Left lung (tissue), 10 donors: ENCODE data around the gene PABPC3. TPM values are rescaled to one million over a fixed set of nuclear protein-coding genes. Genes with fewer than 3 reads are reported as not detected.

ENCODE experiments used
- ATAC-seq: fragments of 200-7000 bp; cut with Tn5 transposase; one replicate; pipeline ENCODE4 v1.9.1; 2020; ENCODE audit warnings: moderate library complexity
- DNase-seq, 4 donors: peaks; one replicate each; pipeline ENCODE4 v3.0.0-alpha.2; 2013 to 2020
- H3K27ac ChIP-seq, 2 donors: fragments of 200-600 bp; sonication (generic) in 1 of 2; one replicate each; pipeline versions ENCODE4 v1.5.0 to v1.8.0; 2020 to 2021
- H3K27me3 ChIP-seq, 2 donors: fragments of 200-600 bp; sonication (generic) in 1 of 2; one replicate each; pipeline versions ENCODE4 v1.5.0 to v1.8.0; 2020 to 2021
- H3K36me3 ChIP-seq, 2 donors: fragments of 200-600 bp; sonication (generic) in 1 of 2; one replicate each; pipeline versions ENCODE4 v1.5.0 to v1.8.0; 2020 to 2021
- H3K4me1 ChIP-seq, 2 donors: fragments of 200-600 bp; one replicate each; pipeline ENCODE4 v1.8.0; 2021
- H3K4me3 ChIP-seq, 2 donors: fragments of 200-600 bp; sonication (generic) in 1 of 2; one replicate each; pipeline versions ENCODE4 v1.5.0 to v1.8.0; 2020 to 2021; ENCODE audit warnings: mild to moderate bottlenecking in 1 of 2
- H3K9me3 ChIP-seq, 2 donors: fragments of 200-600 bp; sonication (generic) in 1 of 2; one replicate each; pipeline versions ENCODE4 v1.5.0 to v1.8.0; 2020 to 2021
- intact Hi-C, 2 donors: fragments of 100-400 bp; cut with DNase I; formaldehyde crosslinking; loops; one replicate each; pipeline versions ENCODE4 v1.11.2 to v1.14.2; 2022
- polyA plus RNA-seq, 6 donors: library from polyadenylated mRNA; unstranded; fragments of 120-200 nt; gene quantifications; one replicate each; pipeline ENCODE4 v1.2.1, GENCODE V29; 2013; ENCODE audit not compliant: insufficient read length in 6 of 6
- total RNA-seq, 2 donors: library from RNA; stranded (reverse); fragmentation: NEBNext Ultra II Directional; extraction: Animal tissue kit (Norgen Biotek cat#: 25700); gene quantifications; one replicate each; pipeline ENCODE4 v1.2.1, GENCODE V29; 2021
- TF ChIP-seq, protein P1 (sequence below), 2 donors: fragments of 200-600 bp; sonication (generic) in 1 of 2; IDR thresholded peaks; one replicate each; pipeline versions ENCODE4 v1.5.0 to v1.8.0; 2021; ENCODE audit warnings: antibody characterized with exemption in 2 of 2
- donor health status: DM: no; HTN: yes; CAD: no.
- donor health status: DM: no; HTN: no; CAD: no.

The PABPC3 gene
- total and polyA plus RNA-seq, 8 donors: 0.13 to 2.0 (median 1.2) TPM

DNA sequence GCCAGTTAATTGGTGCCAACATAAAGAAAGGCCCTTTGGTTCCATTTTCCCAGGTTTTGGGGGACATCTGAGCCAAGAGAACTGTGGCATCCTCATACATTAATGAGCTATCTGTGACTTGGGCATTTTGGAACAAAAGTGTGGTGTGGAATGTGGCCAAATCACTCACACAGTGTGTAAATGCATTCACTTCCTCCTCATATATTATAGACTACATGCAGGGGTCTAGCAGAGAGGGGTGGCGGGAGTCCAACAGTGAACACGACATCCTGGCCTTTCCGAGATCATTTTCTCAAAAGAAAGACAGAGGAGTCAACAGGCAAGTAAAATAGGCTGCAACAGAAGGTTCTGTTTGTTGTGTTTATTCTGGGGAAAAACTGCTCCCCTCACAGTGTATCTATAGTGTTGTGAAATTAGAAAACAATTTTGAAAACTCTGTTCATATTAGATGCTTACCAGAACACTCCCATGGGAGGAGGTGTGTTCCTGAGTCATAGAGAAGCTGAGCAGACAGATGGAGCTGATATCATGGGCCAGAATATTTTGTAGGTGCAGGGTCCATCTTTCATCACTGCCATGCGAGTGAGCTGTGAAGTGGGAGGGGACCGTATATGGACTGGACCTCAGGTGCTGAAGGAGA lies 36.9 kb downstream of the PABPC3 start:
- DNase-seq (peak in 2 of 4 donors; percentile 48 to 58), ATAC-seq (no peak)
- no peaks in the 10 kb centered on the region for H3K36me3 ChIP-seq
- H3K4me1 ChIP-seq: no peaks in the 10 kb centered on the region
- TF ChIP-seq, protein P1, sequence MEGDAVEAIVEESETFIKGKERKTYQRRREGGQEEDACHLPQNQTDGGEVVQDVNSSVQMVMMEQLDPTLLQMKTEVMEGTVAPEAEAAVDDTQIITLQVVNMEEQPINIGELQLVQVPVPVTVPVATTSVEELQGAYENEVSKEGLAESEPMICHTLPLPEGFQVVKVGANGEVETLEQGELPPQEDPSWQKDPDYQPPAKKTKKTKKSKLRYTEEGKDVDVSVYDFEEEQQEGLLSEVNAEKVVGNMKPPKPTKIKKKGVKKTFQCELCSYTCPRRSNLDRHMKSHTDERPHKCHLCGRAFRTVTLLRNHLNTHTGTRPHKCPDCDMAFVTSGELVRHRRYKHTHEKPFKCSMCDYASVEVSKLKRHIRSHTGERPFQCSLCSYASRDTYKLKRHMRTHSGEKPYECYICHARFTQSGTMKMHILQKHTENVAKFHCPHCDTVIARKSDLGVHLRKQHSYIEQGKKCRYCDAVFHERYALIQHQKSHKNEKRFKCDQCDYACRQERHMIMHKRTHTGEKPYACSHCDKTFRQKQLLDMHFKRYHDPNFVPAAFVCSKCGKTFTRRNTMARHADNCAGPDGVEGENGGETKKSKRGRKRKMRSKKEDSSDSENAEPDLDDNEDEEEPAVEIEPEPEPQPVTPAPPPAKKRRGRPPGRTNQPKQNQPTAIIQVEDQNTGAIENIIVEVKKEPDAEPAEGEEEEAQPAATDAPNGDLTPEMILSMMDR (IDR thresholded peaks at IDR 0.05): no peak
- no peaks in the 10 kb centered on the region for H3K9me3 ChIP-seq
- intact Hi-C loops: no loop called here
- peaks cover 0 to 43% of the 10 kb centered on the region in 2 donors for H3K27me3 ChIP-seq
- H3K27ac ChIP-seq: no peak overlapping the region
- no peak overlapping the region for H3K4me3 ChIP-seq

DNA sequence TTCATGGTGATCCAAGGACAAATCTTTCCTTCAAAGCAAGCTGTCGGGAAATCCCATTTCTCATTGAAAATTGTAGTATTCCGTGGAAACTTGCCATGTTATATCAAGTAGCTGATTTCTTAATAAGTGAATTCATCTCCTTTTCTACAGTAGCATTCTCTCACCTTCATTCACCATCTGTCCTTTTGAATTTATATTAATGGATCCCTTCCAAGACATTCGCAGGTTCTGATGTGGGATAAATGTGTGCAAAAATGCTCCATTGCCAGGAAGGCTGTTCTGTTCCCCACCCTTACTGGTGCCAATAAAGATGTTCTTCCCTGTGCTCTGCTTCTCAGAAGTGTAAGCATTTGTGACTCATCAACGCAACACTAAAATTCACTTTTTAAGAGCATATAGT lies 40.0 kb downstream of the PABPC3 start:
- Histone ChIP-seq H3K27ac (no peak overlapping the region), H3K27me3 (peaks cover 0 to 51% of the 10 kb centered on the region in 2 donors), H3K9me3 (no peaks in the 10 kb centered on the region), H3K4me3 (no peak overlapping the region), H3K36me3 (no peaks in the 10 kb centered on the region), H3K4me1 (no peaks in the 10 kb centered on the region)
- ATAC-seq (no peak), DNase-seq (no peak)
- TF ChIP-seq, protein P1 (IDR thresholded peaks at IDR 0.05): no peak
- intact Hi-C loops: no loop called here

DNA sequence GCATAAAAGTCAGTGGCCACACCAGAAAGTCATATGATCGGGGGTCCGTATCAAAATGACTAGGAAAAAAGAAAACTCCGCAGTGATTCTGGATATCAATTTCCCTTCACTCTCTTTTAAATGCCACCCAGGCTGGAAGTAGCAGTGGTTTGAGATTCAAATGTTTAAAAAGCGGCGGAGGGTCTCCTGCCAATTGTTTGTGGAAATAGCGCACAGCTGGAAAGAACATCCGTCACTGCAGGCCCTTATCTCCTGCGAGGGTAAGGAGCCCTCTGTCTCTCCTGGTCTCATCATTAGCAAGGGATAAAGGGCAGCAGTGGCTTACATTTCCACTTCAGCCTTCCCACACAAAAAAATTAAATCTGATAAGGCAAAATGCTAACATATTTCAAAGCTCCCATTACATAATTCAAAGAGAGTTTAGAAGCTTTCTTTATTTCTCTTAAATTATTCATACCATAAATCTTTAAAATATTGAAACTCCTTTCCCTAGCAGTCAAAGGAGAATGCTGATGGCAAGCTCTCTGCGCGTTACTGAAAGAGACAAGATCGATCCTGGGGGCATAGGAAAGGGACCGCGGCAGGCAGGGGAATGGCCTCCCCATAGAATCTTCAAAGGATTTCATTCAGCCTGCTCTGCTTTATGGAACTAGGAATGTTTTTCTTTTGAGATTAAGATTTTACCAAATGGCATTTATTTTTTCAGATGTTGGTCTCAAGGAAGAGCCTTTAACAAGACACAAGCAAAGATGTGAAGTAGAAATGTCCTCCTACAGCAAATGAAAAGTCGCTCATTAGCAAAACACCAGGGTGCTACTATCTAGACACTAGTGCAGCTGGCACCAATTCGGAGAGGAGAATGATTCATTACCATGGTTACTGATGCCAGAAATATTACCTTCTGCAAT lies 41.2 kb downstream of the PABPC3 start:
- Histone ChIP-seq H3K4me3 (no peak overlapping the region), H3K4me1 (no peaks in the 10 kb centered on the region), H3K27ac (no peak overlapping the region), H3K27me3 (peaks cover 0 to 54% of the 10 kb centered on the region in 2 donors), H3K9me3 (no peaks in the 10 kb centered on the region), H3K36me3 (no peaks in the 10 kb centered on the region)
- DNase-seq (peak in 1 of 4 donors; percentile 18), ATAC-seq (no peak)
- TF ChIP-seq, protein P1 (IDR thresholded peaks at IDR 0.05): no peak
- intact Hi-C loops: no loop called here

DNA sequence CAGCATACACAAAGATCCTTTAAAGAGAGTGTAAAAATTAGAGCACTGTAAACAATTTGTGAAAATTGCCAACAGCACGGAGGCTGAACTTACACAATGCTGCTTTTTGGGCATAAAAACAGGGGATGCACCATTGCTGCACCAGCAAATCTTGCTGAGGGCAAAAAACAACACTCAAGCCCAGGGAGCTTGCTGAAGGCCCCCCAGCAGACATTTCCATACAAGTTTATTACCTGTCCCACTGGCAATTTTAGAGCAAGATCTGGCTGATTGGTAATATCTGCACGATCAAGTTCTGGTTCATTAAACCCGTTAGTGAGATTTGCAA lies 41.8 kb downstream of the PABPC3 start:
- ATAC-seq: no peak
- no peak for DNase-seq
- H3K4me1 ChIP-seq: no peaks in the 10 kb centered on the region
- H3K36me3 ChIP-seq: no peaks in the 10 kb centered on the region
- H3K4me3 ChIP-seq: no peak overlapping the region
- TF ChIP-seq, protein P1 (IDR thresholded peaks at IDR 0.05): no peak
- H3K9me3 ChIP-seq: no peaks in the 10 kb centered on the region
- no peak overlapping the region for H3K27ac ChIP-seq
- H3K27me3 ChIP-seq: peaks cover 0 to 53% of the 10 kb centered on the region in 2 donors
- intact Hi-C loops: no loop called here

DNA sequence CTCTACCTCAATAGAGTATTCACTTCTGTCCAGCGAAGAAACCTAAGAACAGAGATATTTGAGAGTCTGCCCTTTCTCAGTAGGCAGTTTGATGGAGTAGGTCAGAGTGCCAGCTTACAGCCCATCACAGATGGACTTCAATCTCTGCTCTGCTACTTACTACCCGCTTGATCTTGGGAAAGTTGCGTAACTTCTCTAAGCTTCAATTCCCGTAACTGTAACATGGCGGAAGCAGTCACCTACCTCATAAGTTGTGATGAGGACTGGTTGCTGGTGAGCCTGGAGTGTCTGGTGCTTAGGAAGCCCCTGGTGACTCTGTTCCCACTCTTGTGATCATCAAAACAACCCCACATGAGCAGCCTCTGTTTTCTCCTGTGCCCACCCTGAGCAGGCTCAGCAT lies 45.1 kb downstream of the PABPC3 start:
- DNase-seq: no peak

More for the DNA sequence above, 45.1 kb downstream of the PABPC3 start:
- Histone ChIP-seq H3K4me1 (no peaks in the 10 kb centered on the region), H3K27me3 (peaks cover 0 to 36% of the 10 kb centered on the region in 2 donors), H3K27ac (no peak overlapping the region), H3K4me3 (no peak overlapping the region), H3K36me3 (no peaks in the 10 kb centered on the region), H3K9me3 (no peaks in the 10 kb centered on the region)
- intact Hi-C loops: no loop called here
- ATAC-seq: no peak
- TF ChIP-seq, protein P1 (IDR thresholded peaks at IDR 0.05): no peak
